GM12878 (cell line): ENCODE data around the gene CSTA. TPM values are rescaled to one million over a fixed set of nuclear protein-coding genes. Genes with fewer than 3 reads are reported as not detected.

ENCODE experiments used
- ATF2 ChIP-seq: IDR thresholded peaks from 2 replicates; pipeline ENCODE4 v1.6.1; 2012; ENCODE audit warnings: low read length, inconsistent platforms
- BCL3 ChIP-seq: IDR thresholded peaks from 2 replicates; pipeline ENCODE4 v1.6.1; 2011; ENCODE audit warnings: borderline replicate concordance, low read depth, mild to moderate bottlenecking, moderate library complexity, low read length; ENCODE audit not compliant: insufficient read depth, poor library complexity, severe bottlenecking
- CBFB ChIP-seq: IDR thresholded peaks from 2 replicates; pipeline ENCODE4 v1.6.1; 2016; ENCODE audit warnings: antibody characterized with exemption, low read depth
- CHD4 ChIP-seq: fragments of 200-600 bp; sonication (generic); IDR thresholded peaks from 2 replicates; pipeline ENCODE4 v1.6.1; 2016; ENCODE audit warnings: mild to moderate bottlenecking
- CUX1 ChIP-seq: IDR thresholded peaks from 2 replicates; pipeline ENCODE4 v1.6.1; 2012; ENCODE audit warnings: improper control_type of control experiment, low read depth, low read length; ENCODE audit not compliant: insufficient replicate concordance
- EP300 ChIP-seq, 2 experiments: fragments of 150-350 bp in 1 of 2; IDR thresholded peaks; 2 replicates each; pipeline ENCODE4 v1.6.1; 2011 to 2012; ENCODE audit warnings: low read depth in 2 of 2, low read length in 2 of 2, borderline replicate concordance in 1 of 2, improper control_type of control experiment in 1 of 2, inconsistent platforms in 1 of 2; ENCODE audit not compliant: control insufficient read depth in 1 of 2
- EZH2 ChIP-seq: IDR thresholded peaks from 2 replicates; pipeline ENCODE4 v1.6.1; 2012; ENCODE audit warnings: low read depth, mild to moderate bottlenecking, control low read depth, inconsistent platforms, low read length, borderline replicate concordance; ENCODE audit not compliant: control insufficient read depth
- GABPA ChIP-seq: IDR thresholded peaks from 2 replicates; pipeline ENCODE4 v1.6.1; 2014; ENCODE audit warnings: antibody characterized with exemption, low read depth, mild to moderate bottlenecking, inconsistent platforms
- IKZF2 ChIP-seq, 2 experiments: fragments of 450-650 bp; IDR thresholded peaks; 2 replicates each; pipeline ENCODE4 v1.6.1; 2017; ENCODE audit warnings: mild to moderate bottlenecking in 2 of 2, moderate library complexity in 2 of 2
- MEF2A ChIP-seq: IDR thresholded peaks from 2 replicates; pipeline ENCODE4 v1.6.1; 2011; ENCODE audit warnings: low read depth, mild to moderate bottlenecking, low read length, moderate library complexity; ENCODE audit not compliant: insufficient read depth
- MEF2B ChIP-seq: fragments of 450-650 bp; IDR thresholded peaks from 2 replicates; pipeline ENCODE4 v1.6.1; 2018; ENCODE audit warnings: mild to moderate bottlenecking, moderate library complexity; ENCODE audit not compliant: partially characterized antibody, poor library complexity, severe bottlenecking
- NFIC ChIP-seq: IDR thresholded peaks from 2 replicates; pipeline ENCODE4 v1.6.1; 2012; ENCODE audit warnings: low read depth, mild to moderate bottlenecking, inconsistent platforms, low read length, moderate library complexity
- PRDM15 ChIP-seq: fragments of 450-650 bp; formaldehyde crosslinking; IDR thresholded peaks from 2 replicates; pipeline ENCODE4 v1.4.0; 2020; ENCODE audit warnings: mild to moderate bottlenecking, moderate library complexity
- RCOR1 ChIP-seq: conservative IDR thresholded peaks from 2 replicates; pipeline ENCODE4 v1.6.1; 2012; ENCODE audit warnings: low read depth, low read length, improper control_type of control experiment
- SRF ChIP-seq, 2 experiments: IDR thresholded peaks; 2 replicates each; pipeline ENCODE4 v1.6.1; 2011; ENCODE audit warnings: low read depth in 2 of 2, low read length in 2 of 2, mild to moderate bottlenecking in 1 of 2, moderate library complexity in 1 of 2
- TAF1 ChIP-seq: IDR thresholded peaks from 2 replicates; pipeline ENCODE4 v1.6.1; 2011; ENCODE audit warnings: mild to moderate bottlenecking, low read depth, low read length, borderline replicate concordance
- TCF7 ChIP-seq: IDR thresholded peaks from 2 replicates; pipeline ENCODE4 v1.6.1; 2014; ENCODE audit warnings: antibody characterized with exemption, borderline replicate concordance
- WRNIP1 ChIP-seq: IDR thresholded peaks from 2 replicates; pipeline ENCODE4 v1.6.1; 2011; ENCODE audit warnings: low read depth, low read length, improper control_type of control experiment, borderline replicate concordance
- polyA plus RNA-seq, 11 experiments: library from polyadenylated mRNA; depleted of rRNA in 4 of 11; unstranded in 6 of 11; stranded (reverse) in 5 of 11; fragments of >200 nt; fragmentation: Nextera tagmentation in 4 of 11; fragmentation: Illumina TruSeq in 1 of 11; extraction: Ambion mirVana in 4 of 11; extraction: Trizol in 1 of 11; gene quantifications; 1 replicate in 1 of 11; 2 replicates in 10 of 11; pipeline versions ENCODE4 v1.2.1 to v1.2.3, GENCODE V29; 2011 to 2016; ENCODE audit warnings: inconsistent platforms in 2 of 11, missing spikeins in 2 of 11, low read depth in 1 of 11
- total RNA-seq, 4 experiments: library from RNA; depleted of rRNA in 3 of 4; stranded (reverse); fragments of >200 nt in 3 of 4; fragmentation: Illumina TruSeq in 1 of 4; extraction: Trizol in 1 of 4; gene quantifications; 2 replicates each; pipeline versions ENCODE4 v1.2.1 to v1.2.3, GENCODE V29; 2013 to 2021

CSTA gene
- total and polyA plus RNA-seq, 10 of the 15 experiments (the other 5 are each of a cell fraction or from before 2014, with no cell fraction given): 1.8 to 6.7 (median 3.4) TPM

- TF ChIP-seq TCF7: 0 out of 2 replicates have a peak, but pooled peaks have one; percentile 47
- no peak for TF ChIP-seq BCL3
- TF ChIP-seq IKZF2 (IDR thresholded peaks at IDR 0.05): peak; percentile 53 to 55; a peak in 3 of 4 replicates
- TF ChIP-seq TAF1: no peak
- 0 out of 2 replicates have a peak, but pooled peaks have one; percentile 11 for TF ChIP-seq MEF2A
- no peak for TF ChIP-seq GABPA
- no peak for TF ChIP-seq EZH2
- no peak for TF ChIP-seq CBFB
- peak; percentile 63; the same call in 1 of the 2 replicates for TF ChIP-seq NFIC
- TF ChIP-seq RCOR1: no peak
- no peak for TF ChIP-seq CHD4
- no peak for TF ChIP-seq WRNIP1
- TF ChIP-seq PRDM15: no peak
- peak in 1 of 2 experiments; percentile 55; a peak in 1 of 4 replicates for TF ChIP-seq EP300 (IDR thresholded peaks at IDR 0.05; ENCODE audit: borderline replicate concordance in 1 of 2, control insufficient read depth in 1 of 2, low read depth in 2 of 2, low read length in 2 of 2)
- peak; percentile 40; the same call in 1 of the 2 replicates for TF ChIP-seq ATF2
- 0 out of 4 replicates have a peak, but pooled peaks of 1 of the 2 experiments have one; percentile 22 for TF ChIP-seq SRF (IDR thresholded peaks at IDR 0.05; ENCODE audit: low read depth in 2 of 2, low read length in 2 of 2)
- peak; percentile 31 for TF ChIP-seq MEF2B
- no peak for TF ChIP-seq CUX1
These were observed 24.0 kb upstream of the CSTA start (continued) for GRCh38 chr3:122301063-122301462.
